ENCODE data around the gene SLC32A1. TPM values are rescaled to one million over a fixed set of nuclear protein-coding genes. Genes with fewer than 3 reads are reported as not detected.

Gene SLC32A1
- total and polyA plus RNA-seq, 2 donors (not counting 3 experiments of a cell fraction or from before 2014, with no cell fraction given), result 0.04 TPM; not detected in 1

DNA sequence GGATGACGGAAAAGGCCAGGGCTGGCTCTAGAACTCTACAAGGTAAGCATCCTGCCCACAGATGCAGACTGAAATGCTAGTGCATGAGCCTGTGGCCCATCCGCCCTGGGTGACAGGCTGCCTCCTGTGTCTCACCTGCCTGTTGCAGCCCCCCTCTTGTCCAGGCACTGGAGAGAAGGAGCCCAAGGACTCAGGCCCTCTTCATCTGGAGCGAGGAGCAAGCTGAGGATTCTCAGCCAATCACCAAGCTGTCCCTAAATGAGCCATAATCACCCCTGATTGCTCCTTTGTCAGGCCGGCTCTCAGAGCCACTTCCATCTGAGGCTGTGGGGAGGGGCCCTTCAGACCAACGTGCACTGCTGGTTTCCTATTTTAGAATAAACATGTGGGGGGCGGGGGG is 10.0 kb upstream of the SLC32A1 start:
- no TSS peak for BruUV-seq (replicated peaks)
- intact Hi-C loops (cut with micrococcal nuclease) (no loop called here), dilution Hi-C loops (cut with MboI; ENCODE audit: extremely low pct_ligation_motif_present, low sequenced_read_pairs) (no loop called here)
- no peaks in the 10 kb centered on the region for H3K9me1 ChIP-seq (replicated peaks; ENCODE audit: control insufficient read depth, extremely low read depth, insufficient read depth, low read length)
- POLR2A ChIA-PET, result no interaction called here
- no peaks in the 10 kb centered on the region for H4K20me1 ChIP-seq (replicated peaks; ENCODE audit: control insufficient read depth, extremely low read depth, insufficient read depth, low read length)
- H3K4me3 ChIP-seq (replicated peaks in 1 of 3; ENCODE audit: insufficient read depth in 1 of 3, low read depth in 1 of 3, low read length in 3 of 3), result no peak overlapping the region
- CTCF ChIA-PET, result interaction anchor here (1.1 kb wide), 1 partner anchor 9 kb away, joined by 3 read pairs; no protein-coding TSS in a partner anchor
- no peak overlapping the region for H3K27ac ChIP-seq (ENCODE audit: insufficient read depth, low read depth, low read length)
- no peak overlapping the region for H3K4me2 ChIP-seq (ENCODE audit: insufficient read depth, low read length)
- no peak overlapping the region for H2AFZ ChIP-seq (ENCODE audit: low read depth, low read length)
- H3K9ac ChIP-seq (replicated peaks; ENCODE audit: extremely low read depth, insufficient read depth, low read length), result no peak overlapping the region
- TF ChIP-seq GATA2 (IDR thresholded peaks at IDR 0.05; ENCODE audit: insufficient read depth, insufficient read length, low read depth, low read length), result no peak
- no peak for TF ChIP-seq JUN (IDR thresholded peaks at IDR 0.05; ENCODE audit: borderline replicate concordance, insufficient read depth, insufficient read length, low read depth)
- no peak for TF ChIP-seq FOS (IDR thresholded peaks at IDR 0.05; ENCODE audit: borderline replicate concordance, insufficient read depth, low read length)
- TF ChIP-seq MYC (IDR thresholded peaks at IDR 0.05; ENCODE audit: low read depth, low read length), result no peak
- TF ChIP-seq POLR2AphosphoS5 (IDR thresholded peaks at IDR 0.05; ENCODE audit: insufficient read depth, low read depth, low read length), result no peak
- TF ChIP-seq, protein P1, sequence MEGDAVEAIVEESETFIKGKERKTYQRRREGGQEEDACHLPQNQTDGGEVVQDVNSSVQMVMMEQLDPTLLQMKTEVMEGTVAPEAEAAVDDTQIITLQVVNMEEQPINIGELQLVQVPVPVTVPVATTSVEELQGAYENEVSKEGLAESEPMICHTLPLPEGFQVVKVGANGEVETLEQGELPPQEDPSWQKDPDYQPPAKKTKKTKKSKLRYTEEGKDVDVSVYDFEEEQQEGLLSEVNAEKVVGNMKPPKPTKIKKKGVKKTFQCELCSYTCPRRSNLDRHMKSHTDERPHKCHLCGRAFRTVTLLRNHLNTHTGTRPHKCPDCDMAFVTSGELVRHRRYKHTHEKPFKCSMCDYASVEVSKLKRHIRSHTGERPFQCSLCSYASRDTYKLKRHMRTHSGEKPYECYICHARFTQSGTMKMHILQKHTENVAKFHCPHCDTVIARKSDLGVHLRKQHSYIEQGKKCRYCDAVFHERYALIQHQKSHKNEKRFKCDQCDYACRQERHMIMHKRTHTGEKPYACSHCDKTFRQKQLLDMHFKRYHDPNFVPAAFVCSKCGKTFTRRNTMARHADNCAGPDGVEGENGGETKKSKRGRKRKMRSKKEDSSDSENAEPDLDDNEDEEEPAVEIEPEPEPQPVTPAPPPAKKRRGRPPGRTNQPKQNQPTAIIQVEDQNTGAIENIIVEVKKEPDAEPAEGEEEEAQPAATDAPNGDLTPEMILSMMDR (IDR thresholded peaks at IDR 0.05; ENCODE audit: extremely low read depth in 1 of 2, insufficient read depth in 1 of 2, low read depth in 1 of 2, low read length in 2 of 2), result no peak
- TF ChIP-seq POLR2A (IDR thresholded peaks at IDR 0.05; ENCODE audit: low read depth, low read length), result no peak
- TF ChIP-seq, protein P2, sequence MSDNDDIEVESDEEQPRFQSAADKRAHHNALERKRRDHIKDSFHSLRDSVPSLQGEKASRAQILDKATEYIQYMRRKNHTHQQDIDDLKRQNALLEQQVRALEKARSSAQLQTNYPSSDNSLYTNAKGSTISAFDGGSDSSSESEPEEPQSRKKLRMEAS (IDR thresholded peaks at IDR 0.05; ENCODE audit: insufficient read depth, insufficient read length), result no peak
- TF ChIP-seq EZH2 (IDR thresholded peaks at IDR 0.05; ENCODE audit: borderline replicate concordance, low read depth, low read length, severe bottlenecking), result no peak
- peaks cover 25 to 27% of the 10 kb centered on the region in 2 experiments for H3K27me3 ChIP-seq (ENCODE audit: control insufficient read depth in 2 of 2, insufficient read depth in 2 of 2, low read length in 2 of 2)
- no peaks in the 10 kb centered on the region for H3K9me3 ChIP-seq (replicated peaks; ENCODE audit: control insufficient read depth, insufficient read depth, low read length)
- DNase-seq (ENCODE audit: low read depth, low spot score), result no peak
- H3K4me1 ChIP-seq (ENCODE audit: control insufficient read depth, extremely low read depth, insufficient read depth, low read length), result no peaks in the 10 kb centered on the region
- FAIRE-seq, result no peak
- H3K36me3 ChIP-seq (ENCODE audit: control insufficient read depth in 2 of 2, extremely low read depth in 1 of 2, insufficient read depth in 2 of 2, low read length in 2 of 2), result no peaks in the 10 kb centered on the region
- H3K79me2 ChIP-seq (ENCODE audit: control insufficient read depth, insufficient read depth, low read length), result no peaks in the 10 kb centered on the region

Data from endothelial cell of umbilical vein (primary cell).